NCI-H2081 (cell line): ENCODE measurements around the gene TRPM4.
"Not testable (repeated sequence)": the region's sequence is repeated elsewhere in the genome, so short reads cannot be mapped to it uniquely, and the experiment has no call there.

Experiments
- DNase-seq, 2 experiments: peaks; one replicate each; lab custom pipeline; 2025; lab: John Stamatoyannopoulos, UW

The TRPM4 gene

DNA sequence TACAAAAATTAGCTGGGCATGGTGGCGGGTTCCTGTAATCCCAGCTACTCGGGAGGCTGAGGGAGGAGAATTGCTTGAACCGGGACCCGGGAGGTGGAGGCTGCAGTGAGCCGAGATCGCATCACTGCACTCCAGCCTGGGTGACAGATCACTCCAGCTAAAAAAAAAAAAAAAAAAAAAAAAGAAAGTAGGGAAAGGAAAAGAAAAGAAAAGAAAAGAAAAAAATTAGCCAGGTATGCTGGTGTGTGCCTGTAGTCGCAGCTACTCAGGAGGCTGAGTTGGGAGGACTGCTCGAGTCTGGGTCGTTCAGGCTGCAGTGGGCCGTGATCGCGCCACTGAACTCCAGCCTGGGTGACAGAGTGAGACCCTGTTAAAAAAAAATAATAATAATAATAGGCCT, 30.4 kb upstream of the TRPM4 start:
- DNase-seq: not testable (repeated sequence)

DNA sequence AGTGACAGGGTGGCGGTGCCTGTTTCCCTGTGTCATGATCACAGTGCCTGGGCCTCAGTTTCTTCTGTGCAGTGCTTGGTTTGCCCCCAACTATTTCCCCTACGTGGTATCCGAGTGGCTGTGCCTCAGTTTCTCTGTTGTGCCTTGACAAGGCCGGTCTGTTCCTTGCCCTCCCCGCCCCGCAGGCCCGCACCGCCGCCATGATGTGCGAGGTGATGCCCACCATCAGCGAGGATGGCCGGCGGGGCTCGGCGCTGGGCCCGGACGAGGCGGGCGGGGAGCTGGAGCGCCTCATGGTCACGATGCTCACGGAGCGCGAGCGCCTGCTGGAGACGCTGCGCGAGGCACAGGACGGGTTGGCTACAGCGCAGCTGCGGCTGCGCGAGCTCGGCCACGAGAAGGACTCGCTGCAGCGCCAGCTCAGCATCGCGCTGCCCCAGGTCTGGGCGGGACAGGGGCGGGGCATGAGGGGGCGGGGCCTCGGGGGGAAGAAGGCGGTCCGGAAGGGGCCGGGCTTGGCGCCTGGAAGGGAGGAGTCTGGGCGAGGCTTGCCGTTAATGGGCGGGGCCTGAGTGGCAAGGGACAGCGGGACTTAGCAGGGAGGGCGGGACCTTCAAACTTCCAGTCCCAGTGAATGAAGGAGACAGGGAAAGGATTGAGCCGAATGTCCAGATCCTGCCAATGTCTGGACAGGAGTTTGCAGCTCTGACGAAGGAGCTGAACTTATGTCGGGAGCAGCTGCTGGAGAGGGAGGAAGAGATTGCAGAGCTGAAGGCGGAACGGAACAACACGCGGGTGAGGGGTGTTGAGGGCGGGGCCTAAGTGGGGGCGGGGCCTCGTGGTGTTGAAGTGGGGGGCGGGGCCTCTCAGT, 29.7 kb upstream of the TRPM4 start:
- peak; percentile 91 to 93 for DNase-seq

DNA sequence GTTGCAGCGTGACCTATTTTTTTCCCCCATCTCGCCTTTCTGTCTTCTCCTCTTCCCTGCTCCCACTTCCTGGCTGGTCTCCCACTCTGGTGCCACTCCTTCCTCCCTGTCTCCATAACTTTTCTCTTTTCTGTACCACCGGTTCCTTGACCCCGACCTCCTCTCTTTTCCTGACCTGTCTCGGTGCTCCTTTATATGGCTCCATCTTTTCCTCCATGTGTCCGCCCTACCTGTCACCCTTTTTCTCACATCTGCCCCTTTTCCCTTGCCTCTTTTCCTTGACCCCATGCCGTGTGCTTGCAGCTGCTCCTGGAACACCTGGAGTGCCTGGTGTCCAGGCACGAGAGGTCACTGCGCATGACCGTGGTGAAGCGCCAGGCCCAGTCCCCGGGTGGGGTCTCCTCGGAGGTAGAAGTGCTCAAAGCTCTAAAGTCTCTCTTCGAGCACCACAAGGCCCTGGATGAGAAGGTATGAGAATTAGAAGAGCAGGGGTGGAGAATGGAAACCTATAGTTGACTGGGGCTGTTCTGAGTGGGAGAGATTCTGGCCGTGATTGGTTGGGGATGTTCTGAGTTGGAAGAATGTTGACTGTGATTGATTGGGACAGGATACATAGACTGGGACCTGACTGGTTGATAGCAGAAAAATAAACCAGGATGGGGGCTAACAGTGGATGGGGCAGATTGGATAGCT, 28.9 kb upstream of the TRPM4 start:
- DNase-seq: no peak

DNA sequence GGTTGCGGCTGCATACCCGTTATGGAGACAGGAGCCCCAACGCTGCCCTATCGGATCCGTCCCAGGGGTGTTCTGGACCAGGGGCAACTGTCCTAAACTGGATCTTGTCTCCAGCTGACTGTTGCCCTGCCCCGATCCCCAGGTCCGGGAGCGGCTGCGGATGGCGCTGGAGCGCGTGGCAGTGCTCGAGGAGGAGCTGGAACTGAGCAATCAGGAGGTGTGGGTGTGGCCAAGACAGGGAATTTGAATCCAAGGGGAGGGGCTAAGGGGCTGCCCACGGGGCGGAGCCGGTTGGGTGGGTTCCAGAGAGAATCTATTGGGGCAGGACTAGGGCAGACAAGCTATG, 28.4 kb upstream of the TRPM4 start:
- DNase-seq: no peak

DNA sequence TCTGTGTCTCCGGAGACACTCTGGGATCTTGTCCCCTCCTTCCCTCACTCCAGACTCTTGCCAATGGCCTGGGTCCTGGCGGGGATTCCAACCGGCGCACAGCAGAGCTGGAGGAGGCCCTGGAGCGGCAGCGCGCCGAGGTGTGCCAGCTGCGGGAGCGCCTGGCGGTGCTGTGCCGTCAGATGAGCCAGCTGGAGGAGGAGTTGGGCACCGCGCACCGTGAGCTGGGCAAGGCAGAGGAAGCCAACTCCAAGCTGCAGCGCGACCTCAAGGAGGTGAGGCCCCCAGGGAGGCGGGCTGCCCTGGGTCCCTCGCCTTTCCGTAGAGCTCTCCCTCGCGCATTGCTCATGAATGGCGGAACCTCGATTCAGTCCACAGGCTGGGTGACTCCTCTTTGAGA, 27.3 kb upstream of the TRPM4 start:
- DNase-seq: no peak

DNA sequence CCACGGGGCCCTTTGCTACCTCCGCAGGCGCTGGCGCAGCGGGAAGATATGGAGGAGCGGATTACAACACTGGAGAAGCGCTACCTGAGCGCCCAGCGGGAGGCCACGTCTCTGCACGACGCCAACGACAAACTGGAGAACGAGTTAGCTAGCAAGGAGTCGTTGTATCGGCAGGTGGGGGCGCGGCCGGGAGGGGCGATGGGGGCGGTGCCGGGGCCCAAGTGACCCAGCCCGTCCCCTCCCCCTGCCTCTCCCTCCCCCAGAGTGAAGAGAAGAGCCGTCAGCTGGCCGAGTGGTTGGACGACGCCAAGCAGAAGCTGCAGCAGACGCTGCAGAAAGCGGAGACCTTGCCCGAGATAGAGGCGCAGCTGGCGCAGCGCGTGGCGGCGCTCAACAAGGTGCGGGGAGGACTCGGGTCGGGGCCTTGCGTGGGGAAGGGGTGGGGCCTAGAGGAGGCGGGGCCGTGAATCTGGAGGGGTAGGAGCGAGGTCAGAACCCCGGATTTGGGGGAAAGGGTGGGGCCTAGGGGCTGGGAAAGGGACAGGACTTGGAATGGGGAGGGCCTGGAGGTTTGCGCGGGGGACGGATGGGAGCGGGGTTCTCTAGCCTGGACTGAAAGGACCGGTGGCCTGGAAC, 24.5 kb upstream of the TRPM4 start:
- no peak for DNase-seq

DNA sequence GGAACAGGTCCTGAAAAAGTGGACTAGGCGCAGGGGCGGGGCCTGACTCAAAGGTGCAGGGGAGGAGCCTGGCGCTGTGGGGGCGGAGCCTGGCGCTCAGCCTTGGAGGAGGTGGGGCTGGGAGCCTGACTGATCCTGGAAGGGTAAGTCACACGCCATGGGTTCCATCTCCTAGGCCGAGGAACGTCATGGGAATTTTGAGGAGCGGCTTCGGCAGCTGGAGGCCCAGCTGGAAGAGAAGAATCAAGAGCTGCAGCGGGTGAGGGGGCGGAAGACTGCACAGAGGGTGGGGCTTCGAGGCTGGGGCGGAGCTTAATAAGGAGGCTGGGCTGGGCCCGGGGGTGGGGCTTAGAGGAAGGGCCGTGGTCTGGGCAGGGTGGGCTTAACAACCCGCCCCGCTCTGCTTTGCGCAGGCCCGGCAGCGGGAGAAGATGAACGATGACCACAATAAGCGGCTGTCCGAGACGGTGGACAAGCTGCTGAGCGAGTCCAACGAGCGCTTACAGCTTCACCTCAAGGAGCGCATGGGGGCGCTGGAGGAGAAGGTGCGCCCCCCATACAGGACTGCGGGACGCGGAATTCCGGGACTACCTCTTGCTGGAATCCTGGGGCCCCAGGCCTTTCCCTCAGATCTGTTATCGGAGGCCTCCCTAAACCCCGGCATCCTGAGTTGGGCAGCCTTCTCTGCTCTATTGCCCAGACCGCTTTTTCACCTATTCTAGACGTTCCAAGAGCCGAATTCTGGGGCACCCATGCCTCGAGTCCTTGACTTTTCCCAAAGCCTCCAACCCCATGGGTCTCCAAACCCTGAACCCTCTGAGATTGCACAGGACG, 23.8 kb upstream of the TRPM4 start:
- DNase-seq: no peak

DNA sequence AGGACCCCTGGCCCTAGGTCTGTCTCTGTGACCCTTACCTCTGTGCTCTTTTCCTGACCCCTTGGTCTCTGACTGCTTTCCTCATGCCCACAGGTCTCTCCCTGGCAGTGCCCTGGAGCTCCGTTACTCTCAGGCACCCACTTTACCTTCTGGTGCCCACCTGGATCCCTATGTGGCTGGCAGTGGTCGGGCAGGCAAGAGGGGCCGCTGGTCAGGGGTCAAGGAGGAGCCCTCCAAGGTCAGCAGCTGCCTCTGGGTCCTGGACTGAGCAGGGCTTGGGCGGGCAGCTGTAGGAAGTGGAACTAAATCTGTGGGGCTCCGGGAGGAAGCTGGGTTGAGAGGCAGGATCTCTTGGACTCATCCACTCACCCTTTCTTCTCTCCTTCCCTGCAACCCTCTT, 21.9 kb upstream of the TRPM4 start:
- no peak for DNase-seq

DNA sequence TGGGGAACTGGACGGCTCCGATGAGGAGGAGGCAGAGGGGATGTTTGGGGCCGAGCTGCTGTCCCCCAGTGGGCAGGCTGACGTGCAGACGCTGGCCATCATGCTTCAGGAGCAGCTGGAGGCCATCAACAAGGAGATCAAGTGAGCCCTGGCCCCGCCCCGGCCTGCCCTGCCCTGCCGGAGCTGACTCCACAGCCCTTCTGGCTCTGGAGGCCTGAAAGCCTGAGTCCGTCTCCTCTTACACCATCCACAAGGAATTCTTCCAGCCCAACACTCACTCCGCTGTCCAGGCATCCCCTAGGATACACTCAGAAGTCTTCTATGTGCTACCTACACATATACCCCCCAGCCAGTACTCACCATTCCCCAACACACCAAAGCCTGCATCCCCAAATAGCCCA, 20.8 kb upstream of the TRPM4 start:
- DNase-seq: no peak

DNA sequence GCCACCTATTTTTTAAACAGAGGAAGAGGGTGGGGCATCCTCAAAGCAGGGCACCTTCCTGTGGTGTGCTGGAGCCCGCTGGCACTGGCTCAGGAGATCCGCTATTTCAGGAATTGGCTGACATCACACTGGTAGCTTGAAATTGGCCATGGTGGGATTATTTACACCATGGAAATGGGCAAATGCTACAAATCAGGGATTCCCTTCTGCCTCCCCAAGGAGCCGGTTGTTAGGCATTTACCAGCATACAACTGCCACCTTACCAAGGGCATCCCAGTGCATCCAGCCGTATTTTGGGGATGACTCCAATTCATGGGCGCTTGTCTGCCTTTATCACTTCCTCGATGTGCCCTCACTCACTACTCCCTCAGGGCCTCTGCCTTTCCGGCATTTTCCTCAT, 16.6 kb upstream of the TRPM4 start:
- DNase-seq: no peak

DNA sequence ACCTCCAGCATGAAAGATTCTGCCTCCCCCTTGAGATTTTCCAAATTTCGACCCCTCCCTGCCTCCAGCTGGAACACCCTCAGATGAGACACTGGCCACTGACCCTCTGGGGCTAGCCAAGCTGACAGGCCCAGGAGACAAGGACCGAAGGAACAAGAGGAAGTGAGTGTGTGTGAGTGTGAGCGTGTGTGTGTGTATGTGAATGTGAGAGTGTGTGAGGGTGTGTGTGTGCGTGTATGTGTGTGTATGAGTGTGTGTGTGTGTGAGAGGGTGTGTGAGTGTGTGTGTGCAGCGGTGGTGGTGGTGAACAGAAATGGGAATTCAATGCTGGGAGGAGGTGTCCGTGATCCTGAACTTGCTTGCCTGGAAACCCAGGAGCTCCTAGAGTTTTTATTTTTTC, 16.2 kb upstream of the TRPM4 start:
- no peak for DNase-seq

DNA sequence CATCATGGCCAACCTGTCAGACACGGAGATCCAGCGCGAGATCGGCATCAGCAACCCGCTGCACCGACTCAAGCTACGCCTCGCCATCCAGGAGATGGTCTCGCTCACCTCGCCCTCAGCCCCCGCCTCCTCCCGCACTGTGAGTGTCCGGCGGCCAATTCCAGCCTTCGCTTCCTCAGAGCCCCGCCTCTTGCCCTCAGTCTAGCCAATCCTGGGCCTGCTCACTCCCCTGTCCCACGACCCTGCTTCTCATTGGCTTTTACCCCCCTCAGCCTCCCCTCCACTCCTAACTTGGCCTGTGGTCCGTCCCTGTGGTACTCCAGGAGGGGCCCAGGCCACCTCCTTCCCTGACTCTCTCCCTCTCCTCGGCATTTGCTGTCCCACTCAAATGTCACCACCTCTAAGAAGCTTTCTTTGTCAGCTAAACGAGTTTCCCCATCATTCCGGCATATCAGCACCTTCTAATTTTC, 14.7 kb upstream of the TRPM4 start:
- DNase-seq: peak; percentile 60 to 61

DNA sequence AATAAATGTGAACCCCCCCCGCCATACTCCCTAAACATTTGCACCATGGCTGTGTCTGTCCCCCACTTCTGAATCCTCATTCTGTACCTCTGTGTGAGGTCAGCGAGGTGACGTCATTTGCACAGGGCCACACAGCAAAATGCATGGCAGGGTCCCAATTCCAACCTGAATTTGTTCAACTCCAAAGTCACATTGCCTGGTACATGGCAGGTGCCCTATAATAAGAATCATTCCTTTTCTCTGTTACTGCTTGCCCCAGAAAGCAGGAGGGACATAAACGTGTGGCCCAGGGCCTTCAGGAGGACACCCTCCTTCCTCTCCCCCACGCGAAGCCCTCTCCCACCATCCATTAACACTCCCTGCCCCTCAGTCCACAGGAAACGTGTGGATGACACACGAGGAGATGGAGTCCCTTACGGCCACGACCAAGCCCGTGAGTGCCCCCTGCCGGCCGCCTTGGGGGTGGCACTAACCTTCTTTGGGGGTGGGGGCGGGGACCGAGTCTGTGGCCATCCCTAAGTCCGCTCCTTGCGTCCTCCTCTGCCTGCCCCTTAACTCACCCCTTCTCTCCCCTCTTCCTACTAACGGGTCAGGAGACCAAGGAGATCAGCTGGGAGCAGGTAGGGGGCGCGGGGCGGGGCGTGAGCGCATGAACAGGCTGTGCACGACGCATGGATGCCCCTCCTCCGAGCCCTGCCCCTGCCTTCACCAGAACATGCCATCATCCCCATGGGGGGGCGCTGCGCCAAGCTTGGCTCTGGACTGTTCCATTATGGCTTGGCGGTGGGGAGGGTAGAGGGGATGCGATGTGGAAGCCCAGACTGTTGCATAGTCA, 11.8 kb upstream of the TRPM4 start:
- peak; percentile 19 to 29 for DNase-seq

DNA sequence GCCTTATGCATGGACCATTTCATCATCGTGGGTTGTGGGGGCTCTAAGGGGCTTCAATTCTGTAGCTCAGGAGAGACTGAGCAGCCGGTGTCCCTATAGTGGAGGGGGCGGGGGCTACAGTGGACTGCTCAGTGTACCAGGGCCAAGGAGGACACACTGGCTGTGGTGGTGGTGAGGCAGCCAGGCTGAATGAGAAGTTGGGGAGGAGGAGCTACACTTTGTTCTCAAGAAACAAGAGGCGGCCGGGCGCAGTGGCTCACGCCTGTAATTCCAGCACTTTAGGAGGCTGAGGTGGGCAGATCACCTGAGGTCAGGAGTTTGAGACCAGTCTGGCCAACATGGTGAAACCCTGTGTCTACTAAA, 11.2 kb upstream of the TRPM4 start:
- not testable (repeated sequence) for DNase-seq

DNA sequence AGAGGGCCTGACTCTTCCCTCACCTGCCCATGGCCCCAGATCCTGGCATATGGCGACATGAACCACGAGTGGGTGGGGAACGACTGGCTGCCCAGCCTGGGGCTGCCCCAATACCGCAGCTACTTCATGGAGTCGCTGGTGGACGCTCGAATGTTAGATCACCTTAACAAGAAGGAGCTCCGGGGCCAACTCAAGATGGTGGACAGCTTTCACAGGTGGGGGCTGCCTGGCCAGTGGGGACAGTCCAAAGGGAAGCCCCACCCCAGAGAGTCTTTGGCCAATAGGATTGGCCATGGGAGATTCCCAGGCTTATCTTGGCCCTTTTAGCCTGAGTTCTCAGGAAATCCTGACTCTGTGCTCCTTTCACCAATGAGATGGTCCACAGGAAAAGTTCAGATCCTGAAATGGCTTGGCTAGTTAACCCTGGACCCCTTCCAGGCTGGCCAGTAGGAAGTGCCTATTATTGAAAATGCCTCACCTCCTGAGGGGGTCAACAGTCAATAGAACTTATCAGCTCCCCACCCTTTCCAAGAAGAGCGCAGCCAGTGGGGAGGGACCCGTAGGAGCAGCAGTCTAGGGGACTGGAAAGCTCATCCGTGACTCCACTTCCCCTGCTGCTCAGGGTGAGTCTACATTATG, 9.4 kb upstream of the TRPM4 start:
- no peak for DNase-seq

DNA sequence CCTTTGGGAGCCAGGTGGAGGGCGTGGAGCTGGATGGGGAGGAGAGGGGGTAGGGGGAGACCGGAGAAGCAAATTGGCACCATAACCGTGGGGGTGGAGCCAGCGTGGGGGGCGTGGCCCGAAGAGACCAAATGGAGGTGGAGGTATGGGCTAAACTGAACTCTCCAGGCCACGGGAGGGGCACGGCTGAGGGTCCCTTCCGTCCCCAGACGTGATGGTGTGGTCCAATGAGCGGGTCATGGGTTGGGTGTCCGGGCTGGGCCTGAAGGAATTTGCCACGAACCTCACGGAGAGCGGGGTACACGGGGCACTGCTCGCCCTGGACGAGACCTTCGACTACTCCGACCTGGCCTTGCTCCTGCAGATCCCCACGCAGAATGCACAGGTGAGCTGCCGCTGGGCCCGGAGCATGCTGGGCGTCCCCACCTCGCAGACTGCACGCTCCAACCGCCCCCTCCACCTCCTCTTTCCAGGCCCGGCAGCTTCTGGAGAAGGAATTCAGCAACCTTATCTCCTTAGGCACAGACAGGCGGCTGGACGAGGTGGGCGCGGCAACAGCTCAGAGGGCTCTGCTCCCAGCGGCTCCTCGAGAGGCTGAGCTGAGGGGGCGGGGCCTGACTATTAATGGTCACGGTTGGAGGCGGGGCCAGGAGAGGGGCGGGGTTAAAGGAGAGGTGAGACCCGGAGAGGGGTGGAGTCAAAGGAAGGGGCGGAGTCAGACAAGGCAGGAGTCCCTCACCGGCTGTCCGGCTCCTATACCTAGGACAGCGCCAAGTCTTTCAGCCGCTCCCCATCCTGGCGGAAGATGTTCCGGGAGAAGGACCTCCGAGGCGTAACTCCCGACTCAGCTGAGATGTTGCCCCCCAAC, 8.6 kb upstream of the TRPM4 start:
- peak; percentile 73 to 92 for DNase-seq

DNA sequence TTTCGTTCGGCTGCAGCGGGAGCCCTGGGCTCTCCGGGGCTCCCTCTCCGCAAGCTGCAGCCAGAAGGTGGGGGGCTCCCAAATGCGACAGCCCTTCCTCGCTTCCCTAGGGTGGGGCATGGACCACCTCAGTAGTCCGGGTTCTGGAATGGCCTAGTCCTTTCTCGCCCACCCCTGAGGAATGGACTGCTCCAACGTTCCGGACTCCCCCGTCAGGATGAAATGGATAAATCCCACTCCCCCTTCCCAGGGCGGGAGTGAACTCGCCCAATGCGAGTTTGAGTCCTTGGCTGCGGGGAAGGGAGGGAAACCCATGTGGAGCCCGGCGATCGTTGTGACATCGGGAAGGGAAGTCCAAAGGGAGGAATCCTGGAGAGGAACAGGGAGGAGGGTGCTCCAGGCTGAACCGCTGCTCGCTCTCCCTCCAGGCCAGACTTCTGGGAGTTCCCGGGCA, 7.9 kb upstream of the TRPM4 start:
- peak; percentile 73 to 84 for DNase-seq

DNA sequence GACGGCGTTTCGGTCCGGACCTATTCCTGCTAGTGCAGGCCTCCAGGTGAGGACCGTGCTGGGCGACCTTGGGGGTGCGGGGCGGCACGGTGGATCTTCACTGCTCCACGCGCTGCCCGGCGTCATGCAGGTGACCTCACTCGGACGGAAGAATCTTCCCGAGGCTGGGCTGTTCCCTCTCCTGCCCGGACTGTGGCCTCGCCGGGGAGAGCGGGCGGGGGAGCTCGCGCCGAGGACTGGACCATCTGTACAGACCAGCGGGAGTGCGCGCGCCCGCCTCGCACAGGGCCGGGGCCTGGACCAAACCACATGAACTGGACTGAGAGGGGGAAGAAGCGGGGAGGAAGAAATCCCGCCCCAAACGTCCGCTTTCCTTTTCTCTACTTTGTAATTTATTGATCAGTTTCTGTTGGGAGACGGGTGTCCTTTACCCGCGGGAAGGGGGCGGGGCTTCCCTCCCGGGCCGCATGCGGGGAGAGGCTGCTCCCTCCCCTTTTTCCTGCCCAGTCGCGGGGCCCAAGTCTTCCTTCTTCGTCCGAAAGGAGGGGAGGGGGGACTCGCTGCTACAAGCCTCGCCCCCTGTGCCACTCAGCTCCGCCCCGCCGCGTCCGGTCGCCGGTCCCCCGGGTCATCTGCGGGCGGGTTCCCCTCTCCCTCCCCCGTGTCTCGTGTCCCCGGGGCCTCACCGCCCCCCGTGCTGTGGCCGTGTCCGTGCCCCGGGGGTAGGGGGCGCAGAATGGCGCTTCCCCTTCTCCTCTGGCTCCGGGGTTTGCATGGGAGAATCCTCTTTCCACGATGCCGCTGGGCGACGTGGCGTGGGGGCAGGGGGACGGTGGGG, 7.3 kb upstream of the TRPM4 start:
- DNase-seq: peak; percentile 86 to 89

DNA sequence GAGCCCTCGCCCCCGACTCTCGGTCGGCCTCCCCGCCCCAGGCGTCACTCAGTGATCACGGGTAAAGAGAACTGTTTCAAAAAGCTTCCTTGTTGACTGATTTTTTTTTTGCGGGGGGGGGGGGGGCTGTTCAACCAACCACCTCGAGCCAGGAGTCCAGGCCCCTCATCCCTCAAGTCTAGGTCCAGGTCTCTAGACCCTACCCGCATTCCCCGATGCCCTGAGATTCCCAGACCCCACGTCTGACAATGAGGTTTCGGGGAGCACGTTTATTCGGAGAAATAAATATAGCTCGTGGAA, 6.7 kb upstream of the TRPM4 start:
- DNase-seq: no peak
